HepG2 (cell line): ENCODE results near the gene PROS1. TPM values are rescaled to one million over a fixed set of nuclear protein-coding genes. Genes with fewer than 3 reads are reported as not detected.

Experiments
- ATAC-seq: fragments of 200-7000 bp; cut with Tn5 transposase; 3 replicates; pipeline ENCODE4 v1.9.1; 2020; ENCODE audit warnings: mild to moderate bottlenecking, moderate library complexity
- BruUV-seq: library from RNA; stranded (reverse); fragments of 400-500 nt; replicated peaks from 2 replicates; lab custom pipeline; 2021; lab: Mats Ljungman, UMichigan
- CTCF ChIA-PET: fragments of 300-600 bp; formaldehyde crosslinking; extraction: SDS; loops from one replicate; lab custom pipeline; 2021; ENCODE audit warnings: low total read pairs, inconsistent platforms, low intra/inter-chr PET ratio; lab: Yijun Ruan, JAX
- POLR2A ChIA-PET: fragments of 350-600 bp; sonication (Branson Sonifier 250); formaldehyde crosslinking; loops from one replicate; lab custom pipeline; 2020; ENCODE audit warnings: antibody characterized with exemption, inconsistent platforms; lab: Yijun Ruan, JAX
- DNase-seq: peaks from one replicate; pipeline ENCODE4 v3.0.0-alpha.2; 2015; ENCODE audit warnings: low spot score
- FAIRE-seq: peaks from 3 replicates; lab custom pipeline; 2011; peaks lifted over from hg19 to GRCh38; lab: Jason Lieb, UNC
- H2AFZ ChIP-seq: one replicate; pipeline ENCODE4 v1.6.1; 2011; ENCODE audit warnings: low read length, inconsistent platforms
- H3K27ac ChIP-seq: fragments of 300-600 bp; 3 replicates; pipeline ENCODE4 v1.8.0; 2011; ENCODE audit warnings: mixed run types, mild to moderate bottlenecking, mixed read lengths, low read length, inconsistent platforms; ENCODE audit not compliant: insufficient read depth; ENCODE audit errors: extremely low read length
- H3K27me3 ChIP-seq, 2 experiments: fragments of 200-600 bp in 1 of 2; 2 replicates in 1 of 2; 3 replicates in 1 of 2; pipeline versions ENCODE4 v1.6.0 to v1.8.0; 2011; ENCODE audit warnings: low read length in 2 of 2, mild to moderate bottlenecking in 2 of 2, moderate library complexity in 2 of 2, inconsistent platforms in 1 of 2; ENCODE audit not compliant: insufficient read depth in 2 of 2, control insufficient read depth in 1 of 2
- H3K36me3 ChIP-seq, 2 experiments: fragments of 200-600 bp in 1 of 2; replicated peaks in 1 of 2; 2 replicates in 1 of 2; 3 replicates in 1 of 2; pipeline versions ENCODE4 v1.5.1 to v1.8.0; 2011; ENCODE audit warnings: low read length in 2 of 2, inconsistent platforms in 1 of 2; ENCODE audit not compliant: insufficient read depth in 2 of 2, control insufficient read depth in 1 of 2
- H3K4me1 ChIP-seq: 2 replicates; pipeline ENCODE4 v1.5.1; 2012; ENCODE audit warnings: low read length, inconsistent platforms; ENCODE audit not compliant: insufficient read depth
- H3K4me2 ChIP-seq: 2 replicates; pipeline ENCODE4 v1.6.0; 2011; ENCODE audit warnings: low read depth, low read length, inconsistent platforms
- H3K4me3 ChIP-seq, 3 experiments: fragments of 200-600 bp in 1 of 3; sonication (generic), shearing (Covaris generic) in 1 of 3; replicated peaks in 1 of 3; 2 replicates each; pipeline ENCODE4 v1.5.1; 2011 to 2016; ENCODE audit warnings: low read length in 3 of 3, inconsistent platforms in 2 of 3, low read depth in 2 of 3, mild to moderate bottlenecking in 2 of 3, control low read depth in 1 of 3, mixed read lengths in 1 of 3; ENCODE audit not compliant: insufficient read depth in 1 of 3
- H3K79me2 ChIP-seq: one replicate; pipeline ENCODE4 v1.6.1; 2011; ENCODE audit warnings: low read length, inconsistent platforms; ENCODE audit not compliant: insufficient read depth
- H3K9ac ChIP-seq: 2 replicates; pipeline ENCODE4 v1.6.0; 2011; ENCODE audit warnings: mild to moderate bottlenecking, low read depth, low read length, inconsistent platforms; ENCODE audit not compliant: insufficient read depth
- H3K9me3 ChIP-seq: 2 replicates; pipeline ENCODE4 v1.5.1; 2012; ENCODE audit warnings: mild to moderate bottlenecking, low read length
- H4K20me1 ChIP-seq: 2 replicates; pipeline ENCODE4 v1.6.0; 2011; ENCODE audit warnings: inconsistent platforms, mild to moderate bottlenecking, low read length, moderate library complexity; ENCODE audit not compliant: insufficient read depth
- CCDC6 ChIP-seq: sonication (generic); formaldehyde crosslinking; IDR thresholded peaks from 2 replicates; pipeline ENCODE4 v1.8.1; 2022; ENCODE audit warnings: mild to moderate bottlenecking, missing genetic modification reagents, moderate library complexity
- HNF4A ChIP-seq: sonication (generic); formaldehyde crosslinking; IDR thresholded peaks from 2 replicates; pipeline ENCODE4 v1.4.0; 2020; ENCODE audit warnings: missing genetic modification reagents
- MTA1 ChIP-seq: sonication (generic); formaldehyde crosslinking; IDR thresholded peaks from 2 replicates; pipeline ENCODE4 v1.4.0; 2020; ENCODE audit warnings: missing genetic modification reagents, mild to moderate bottlenecking, borderline replicate concordance
- SP140L ChIP-seq: sonication (generic); formaldehyde crosslinking; IDR thresholded peaks from 2 replicates; pipeline ENCODE4 v1.4.0; 2020; ENCODE audit warnings: missing genetic modification reagents, borderline replicate concordance
- ZNF7 ChIP-seq: IDR thresholded peaks from 2 replicates; pipeline ENCODE4 v1.6.1; 2016; ENCODE audit warnings: missing biosample characterization, missing genetic modification reagents
- WGBS: methylation state at CpG from one replicate; pipeline ENCODE4 v1.1.6; 2017; ENCODE audit warnings: low lambda C conversion rate; 5-methylcytosine and 5-hydroxymethylcytosine counted together
- in situ Hi-C: cut with HindIII; loops from 2 replicates; pipeline ENCODE4 v1.10.0; 2017; ENCODE audit warnings: low pct_unique_long_range_greater_than_20kb; ENCODE audit not compliant: extremely low pct_ligation_motif_present
- intact Hi-C: fragments of 100-400 bp; cut with micrococcal nuclease; formaldehyde crosslinking; loops from one replicate; pipeline ENCODE4 v1.10.0; 2022; ENCODE audit not compliant: unreplicated experiment
- polyA plus RNA-seq, 8 experiments: library from polyadenylated mRNA; depleted of rRNA in 3 of 8; stranded (reverse) in 7 of 8; unstranded in 1 of 8; fragments of >200 nt; fragmentation: Illumina TruSeq in 4 of 8; extraction: Trizol in 4 of 8; gene quantifications; 2 replicates each; pipeline versions ENCODE4 v1.2.1 to v1.2.3, GENCODE V29; 2011 to 2016; ENCODE audit warnings: low read depth in 4 of 8, missing spikeins in 1 of 8, mixed read lengths in 1 of 8; ENCODE audit not compliant: insufficient read depth in 1 of 8
- total RNA-seq, 5 experiments: library from RNA; depleted of rRNA; stranded (reverse); fragments of >200 nt; fragmentation: Illumina TruSeq; extraction: Trizol; gene quantifications; 2 replicates each; pipeline ENCODE4 v1.2.3, GENCODE V29; 2016; ENCODE audit warnings: low read depth in 1 of 5
- TF ChIP-seq, protein P1 (sequence below): sonication (generic); formaldehyde crosslinking; IDR thresholded peaks from 2 replicates; pipeline ENCODE4 v1.5.1; 2020; ENCODE audit warnings: missing genetic modification reagents, mild to moderate bottlenecking, borderline replicate concordance
- TF ChIP-seq, protein P2 (sequence below), 2 experiments: fragments of 450-650 bp in 1 of 2; sonication (generic) in 1 of 2; formaldehyde crosslinking; IDR thresholded peaks; 2 replicates each; pipeline versions ENCODE4 v1.5.0 to v1.8.0; 2020 to 2022; ENCODE audit warnings: mild to moderate bottlenecking in 1 of 2, missing genetic modification reagents in 1 of 2
- TF ChIP-seq, protein P3 (sequence below): sonication (generic); formaldehyde crosslinking; IDR thresholded peaks from 2 replicates; pipeline ENCODE4 v1.5.1; 2020; ENCODE audit warnings: missing genetic modification reagents, mild to moderate bottlenecking, borderline replicate concordance

The PROS1 gene
- total and polyA plus RNA-seq, 2 of the 13 experiments (the other 11 are each of a cell fraction or from before 2014, with no cell fraction given) = 63.8 to 76.8 TPM

DNA sequence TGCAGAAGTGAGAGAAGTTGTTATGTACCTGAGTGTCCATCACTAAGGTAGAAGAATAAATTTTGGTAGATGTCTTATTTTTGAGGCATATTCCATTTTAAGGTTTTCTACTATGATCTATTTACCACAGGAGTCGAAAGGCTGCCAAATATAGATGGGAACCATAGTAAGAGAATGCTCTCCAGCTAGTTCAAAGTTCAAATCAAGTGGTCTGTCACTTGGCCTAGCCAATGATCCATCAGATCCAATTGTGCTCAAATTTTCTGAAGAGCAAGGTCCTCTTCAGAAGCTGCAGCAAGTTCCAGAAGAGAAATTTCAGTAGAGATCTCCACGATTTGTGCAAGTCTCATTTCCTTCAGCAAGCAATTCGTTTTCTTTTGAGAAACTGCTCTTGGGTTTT is 10.9 kb downstream of the PROS1 start (continued):
- TF ChIP-seq, protein P1, sequence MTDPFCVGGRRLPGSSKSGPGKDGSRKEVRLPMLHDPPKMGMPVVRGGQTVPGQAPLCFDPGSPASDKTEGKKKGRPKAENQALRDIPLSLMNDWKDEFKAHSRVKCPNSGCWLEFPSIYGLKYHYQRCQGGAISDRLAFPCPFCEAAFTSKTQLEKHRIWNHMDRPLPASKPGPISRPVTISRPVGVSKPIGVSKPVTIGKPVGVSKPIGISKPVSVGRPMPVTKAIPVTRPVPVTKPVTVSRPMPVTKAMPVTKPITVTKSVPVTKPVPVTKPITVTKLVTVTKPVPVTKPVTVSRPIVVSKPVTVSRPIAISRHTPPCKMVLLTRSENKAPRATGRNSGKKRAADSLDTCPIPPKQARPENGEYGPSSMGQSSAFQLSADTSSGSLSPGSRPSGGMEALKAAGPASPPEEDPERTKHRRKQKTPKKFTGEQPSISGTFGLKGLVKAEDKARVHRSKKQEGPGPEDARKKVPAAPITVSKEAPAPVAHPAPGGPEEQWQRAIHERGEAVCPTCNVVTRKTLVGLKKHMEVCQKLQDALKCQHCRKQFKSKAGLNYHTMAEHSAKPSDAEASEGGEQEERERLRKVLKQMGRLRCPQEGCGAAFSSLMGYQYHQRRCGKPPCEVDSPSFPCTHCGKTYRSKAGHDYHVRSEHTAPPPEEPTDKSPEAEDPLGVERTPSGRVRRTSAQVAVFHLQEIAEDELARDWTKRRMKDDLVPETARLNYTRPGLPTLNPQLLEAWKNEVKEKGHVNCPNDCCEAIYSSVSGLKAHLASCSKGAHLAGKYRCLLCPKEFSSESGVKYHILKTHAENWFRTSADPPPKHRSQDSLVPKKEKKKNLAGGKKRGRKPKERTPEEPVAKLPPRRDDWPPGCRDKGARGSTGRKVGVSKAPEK (CRISPR knock-in tag) = no peak
- TF ChIP-seq, protein P2, sequence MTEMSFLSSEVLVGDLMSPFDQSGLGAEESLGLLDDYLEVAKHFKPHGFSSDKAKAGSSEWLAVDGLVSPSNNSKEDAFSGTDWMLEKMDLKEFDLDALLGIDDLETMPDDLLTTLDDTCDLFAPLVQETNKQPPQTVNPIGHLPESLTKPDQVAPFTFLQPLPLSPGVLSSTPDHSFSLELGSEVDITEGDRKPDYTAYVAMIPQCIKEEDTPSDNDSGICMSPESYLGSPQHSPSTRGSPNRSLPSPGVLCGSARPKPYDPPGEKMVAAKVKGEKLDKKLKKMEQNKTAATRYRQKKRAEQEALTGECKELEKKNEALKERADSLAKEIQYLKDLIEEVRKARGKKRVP (CRISPR knock-in tag; IDR thresholded peaks at IDR 0.05) = no peak
- TF ChIP-seq MTA1 (CRISPR knock-in tag) = no peak
- TF ChIP-seq, protein P3, sequence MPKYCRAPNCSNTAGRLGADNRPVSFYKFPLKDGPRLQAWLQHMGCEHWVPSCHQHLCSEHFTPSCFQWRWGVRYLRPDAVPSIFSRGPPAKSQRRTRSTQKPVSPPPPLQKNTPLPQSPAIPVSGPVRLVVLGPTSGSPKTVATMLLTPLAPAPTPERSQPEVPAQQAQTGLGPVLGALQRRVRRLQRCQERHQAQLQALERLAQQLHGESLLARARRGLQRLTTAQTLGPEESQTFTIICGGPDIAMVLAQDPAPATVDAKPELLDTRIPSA (CRISPR knock-in tag) = no peak

DNA sequence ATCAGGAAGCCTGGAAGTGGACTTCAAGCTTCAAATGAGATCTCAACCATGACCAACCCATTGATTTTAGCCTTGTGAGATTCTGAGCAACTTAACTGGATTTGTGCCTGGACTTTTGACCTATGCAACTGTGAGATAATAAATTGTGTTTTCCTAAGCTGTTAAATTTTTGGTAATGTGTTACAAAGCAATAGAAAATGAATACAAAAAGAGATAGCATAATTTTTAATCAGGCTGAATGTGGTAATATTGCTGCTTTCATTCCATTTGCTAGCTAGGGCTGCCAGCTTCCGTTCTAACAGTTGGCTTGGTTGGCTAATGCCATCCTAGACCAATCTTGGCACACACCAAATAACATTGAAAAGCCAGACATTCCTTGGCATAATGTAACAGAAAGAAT is 12.2 kb downstream of the PROS1 start:
- no peak for FAIRE-seq
- no peaks in the 10 kb centered on the region for H3K79me2 ChIP-seq
- no peak for DNase-seq
- POLR2A ChIA-PET = interaction anchor here (1.1 to 2.9 kb wide), 2 partner anchors 11 to 12 kb away, joined by 3 to 10 read pairs; partner anchors contain the start of gene PROS1
- H3K4me3 ChIP-seq = no peak overlapping the region
- intact Hi-C loops = no loop called here
- H3K4me2 ChIP-seq = no peak overlapping the region
- ATAC-seq = no peak
- BruUV-seq = no TSS peak
- WGBS = 100% methylated on average over 1 of the region's 1 CpG
- H3K9me3 ChIP-seq = no peaks in the 10 kb centered on the region
- TF ChIP-seq ZNF7 (no peak), SP140L (CRISPR knock-in tag) (no peak), HNF4A (CRISPR knock-in tag) (0 out of 2 replicates have a peak, but pooled peaks have one; percentile 18), CCDC6 (CRISPR knock-in tag) (no peak)
- TF ChIP-seq, all 625 proteins: peak for 1
- CTCF ChIA-PET = no interaction called here
- H4K20me1 ChIP-seq = no peaks in the 10 kb centered on the region
- in situ Hi-C loops = no loop called here
- H3K36me3 ChIP-seq = 0 out of 5 replicates have a peak, but pooled peaks cover 0 to 1% of the 10 kb centered on the region in 2 experiments
- no peak overlapping the region for H3K27ac ChIP-seq
- no peak overlapping the region for H2AFZ ChIP-seq
- no peaks in the 10 kb centered on the region for H3K27me3 ChIP-seq
- no peak overlapping the region for H3K9ac ChIP-seq
- peaks cover 27% of the 10 kb centered on the region for H3K4me1 ChIP-seq
